Type B pancreatic cell (in vitro differentiated cells): ENCODE data around the gene BRD2. TPM values are rescaled to one million over a fixed set of nuclear protein-coding genes. Genes with fewer than 3 reads are reported as not detected.

Experiments used
- DNase-seq: peaks from one replicate; pipeline ENCODE4 v3.0.0; 2021; ENCODE audit warnings: mixed read lengths; ENCODE audit not compliant: unreplicated experiment; ENCODE audit errors: extremely low spot score
- H3K27ac Mint-ChIP-seq: 2 replicates; pipeline ENCODE4 v1.8.0; 2021; ENCODE audit warnings: mild to moderate bottlenecking, mixed read lengths
- H3K27me3 Mint-ChIP-seq: 2 replicates; pipeline ENCODE4 v1.8.0; 2021; ENCODE audit warnings: mixed read lengths
- H3K36me3 Mint-ChIP-seq: 2 replicates; pipeline ENCODE4 v1.8.0; 2021; ENCODE audit warnings: mixed read lengths
- H3K4me1 Mint-ChIP-seq: one replicate; pipeline ENCODE4 v1.8.0; 2021; ENCODE audit warnings: mixed read lengths; ENCODE audit not compliant: unreplicated experiment
- H3K4me3 Mint-ChIP-seq: 2 replicates; pipeline ENCODE4 v1.8.0; 2021; ENCODE audit warnings: mild to moderate bottlenecking, mixed read lengths
- H3K9me3 Mint-ChIP-seq: 2 replicates; pipeline ENCODE4 v1.8.0; 2021; ENCODE audit warnings: mixed read lengths
- total RNA-seq: library from RNA; stranded (reverse); gene quantifications from 2 replicates; pipeline ENCODE4 v1.2.1, GENCODE V29; 2021; ENCODE audit warnings: low replicate concordance
- TF ChIP-seq, protein P1 (sequence below): fragments of 200-600 bp; sonication (generic); conservative IDR thresholded peaks from 2 replicates; pipeline ENCODE4 v1.5.0; 2021; ENCODE audit warnings: antibody characterized with exemption, mild to moderate bottlenecking

BRD2 gene
- total RNA-seq, 1 donor from 2014 or later, result 241 TPM

GRCh38 chr6:32974016-32974333, 5.6 kb downstream of the BRD2 start:
- H3K9me3 Mint-ChIP-seq, result no peaks in the 10 kb centered on the region
- peaks cover 3% of the 10 kb centered on the region for H3K27me3 Mint-ChIP-seq
- H3K4me3 Mint-ChIP-seq, result peak overlapping the region; percentile 95
- H3K27ac Mint-ChIP-seq, result peak overlapping the region; percentile 98
- DNase-seq, result no peak
- TF ChIP-seq, protein P1, sequence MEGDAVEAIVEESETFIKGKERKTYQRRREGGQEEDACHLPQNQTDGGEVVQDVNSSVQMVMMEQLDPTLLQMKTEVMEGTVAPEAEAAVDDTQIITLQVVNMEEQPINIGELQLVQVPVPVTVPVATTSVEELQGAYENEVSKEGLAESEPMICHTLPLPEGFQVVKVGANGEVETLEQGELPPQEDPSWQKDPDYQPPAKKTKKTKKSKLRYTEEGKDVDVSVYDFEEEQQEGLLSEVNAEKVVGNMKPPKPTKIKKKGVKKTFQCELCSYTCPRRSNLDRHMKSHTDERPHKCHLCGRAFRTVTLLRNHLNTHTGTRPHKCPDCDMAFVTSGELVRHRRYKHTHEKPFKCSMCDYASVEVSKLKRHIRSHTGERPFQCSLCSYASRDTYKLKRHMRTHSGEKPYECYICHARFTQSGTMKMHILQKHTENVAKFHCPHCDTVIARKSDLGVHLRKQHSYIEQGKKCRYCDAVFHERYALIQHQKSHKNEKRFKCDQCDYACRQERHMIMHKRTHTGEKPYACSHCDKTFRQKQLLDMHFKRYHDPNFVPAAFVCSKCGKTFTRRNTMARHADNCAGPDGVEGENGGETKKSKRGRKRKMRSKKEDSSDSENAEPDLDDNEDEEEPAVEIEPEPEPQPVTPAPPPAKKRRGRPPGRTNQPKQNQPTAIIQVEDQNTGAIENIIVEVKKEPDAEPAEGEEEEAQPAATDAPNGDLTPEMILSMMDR, result no peak
- peaks cover 70% of the 10 kb centered on the region for H3K36me3 Mint-ChIP-seq
- H3K4me1 Mint-ChIP-seq, result peaks cover 21% of the 10 kb centered on the region

DNA sequence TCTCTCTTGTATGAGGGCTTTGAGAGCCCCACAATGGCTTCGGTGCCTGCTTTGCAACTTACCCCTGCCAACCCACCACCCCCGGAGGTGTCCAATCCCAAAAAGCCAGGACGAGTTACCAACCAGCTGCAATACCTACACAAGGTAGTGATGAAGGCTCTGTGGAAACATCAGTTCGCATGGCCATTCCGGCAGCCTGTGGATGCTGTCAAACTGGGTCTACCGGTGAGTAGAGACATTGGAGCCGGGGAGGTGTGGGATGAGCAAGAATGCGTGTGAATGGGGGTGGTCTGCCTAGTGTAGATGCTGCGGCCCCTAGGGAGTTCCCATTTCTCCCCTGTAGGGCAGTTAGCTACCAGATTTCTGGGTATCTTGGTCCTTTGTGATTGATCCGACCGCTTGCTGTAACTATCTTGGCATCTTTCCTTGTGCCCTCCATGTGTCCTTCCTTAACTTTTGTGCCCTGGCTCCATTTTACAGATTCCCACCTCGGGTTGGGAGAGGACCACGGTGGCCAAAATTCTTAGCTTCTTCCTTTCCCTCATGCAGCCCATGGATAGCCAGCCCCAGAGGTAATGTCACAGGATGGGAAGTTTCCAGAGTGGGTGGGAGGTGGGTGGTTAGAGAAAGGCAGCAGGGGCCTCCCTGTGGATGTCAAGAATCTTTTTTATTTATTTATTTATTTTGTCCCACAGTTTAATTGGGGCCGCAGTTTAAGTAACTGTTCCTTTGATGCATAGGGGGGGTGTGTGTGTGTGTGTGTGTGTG, 6.3 kb downstream of the BRD2 start:
- DNase-seq, result no peak
- Mint-ChIP-seq H3K4me1 (peaks cover 21% of the 10 kb centered on the region), H3K9me3 (no peaks in the 10 kb centered on the region), H3K27ac (peak overlapping the region; percentile 98), H3K36me3 (peaks cover 74% of the 10 kb centered on the region), H3K27me3 (peaks cover 3% of the 10 kb centered on the region), H3K4me3 (peak overlapping the region; percentile 95)
- TF ChIP-seq, protein P1, result no peak

DNA sequence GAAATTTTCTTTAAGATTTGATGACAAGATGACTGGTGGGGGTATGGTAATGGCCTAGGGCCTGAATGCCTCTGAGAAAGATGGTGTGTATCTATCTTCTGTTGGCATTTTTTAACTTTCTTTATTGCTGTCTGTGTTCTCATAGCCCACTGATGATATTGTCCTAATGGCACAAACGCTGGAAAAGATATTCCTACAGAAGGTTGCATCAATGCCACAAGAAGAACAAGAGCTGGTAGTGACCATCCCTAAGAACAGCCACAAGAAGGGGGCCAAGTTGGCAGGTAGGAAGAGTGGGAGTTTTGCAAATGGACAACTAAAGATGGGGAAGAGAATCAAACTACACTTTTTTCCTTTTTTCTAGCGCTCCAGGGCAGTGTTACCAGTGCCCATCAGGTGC, 7.5 kb downstream of the BRD2 start:
- Mint-ChIP-seq H3K4me1 (peaks cover 21% of the 10 kb centered on the region), H3K4me3 (peak overlapping the region; percentile 95), H3K27me3 (peaks cover 3% of the 10 kb centered on the region), H3K27ac (peak overlapping the region; percentile 41), H3K9me3 (no peaks in the 10 kb centered on the region), H3K36me3 (peaks cover 81% of the 10 kb centered on the region)
- no peak for DNase-seq
- TF ChIP-seq, protein P1, result no peak

DNA sequence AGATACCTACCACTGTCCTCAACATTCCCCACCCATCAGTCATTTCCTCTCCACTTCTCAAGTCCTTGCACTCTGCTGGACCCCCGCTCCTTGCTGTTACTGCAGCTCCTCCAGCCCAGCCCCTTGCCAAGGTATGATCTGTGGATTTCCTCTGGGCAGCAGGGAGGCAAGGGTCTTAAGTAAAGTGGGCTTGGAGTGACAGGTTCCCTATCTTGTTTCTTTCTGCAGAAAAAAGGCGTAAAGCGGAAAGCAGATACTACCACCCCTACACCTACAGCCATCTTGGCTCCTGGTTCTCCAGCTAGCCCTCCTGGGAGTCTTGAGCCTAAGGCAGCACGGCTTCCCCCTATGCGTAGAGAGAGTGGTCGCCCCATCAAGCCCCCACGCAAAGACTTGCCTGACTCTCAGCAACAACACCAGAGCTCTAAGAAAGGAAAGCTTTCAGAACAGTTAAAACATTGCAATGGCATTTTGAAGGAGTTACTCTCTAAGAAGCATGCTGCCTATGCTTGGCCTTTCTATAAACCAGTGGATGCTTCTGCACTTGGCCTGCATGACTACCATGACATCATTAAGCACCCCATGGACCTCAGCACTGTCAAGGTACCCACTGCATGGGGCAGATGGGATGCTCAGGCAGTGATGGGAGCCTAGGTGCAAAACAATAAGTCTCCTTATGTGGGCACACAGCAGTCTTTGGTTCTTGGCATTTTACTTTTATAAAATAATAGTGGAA, 8.1 kb downstream of the BRD2 start:
- H3K27me3 Mint-ChIP-seq, result no peaks in the 10 kb centered on the region
- H3K36me3 Mint-ChIP-seq, result peaks cover 78% of the 10 kb centered on the region
- peaks cover 21% of the 10 kb centered on the region for H3K4me1 Mint-ChIP-seq
- H3K27ac Mint-ChIP-seq, result peak overlapping the region; percentile 41
- TF ChIP-seq, protein P1, result no peak
- H3K4me3 Mint-ChIP-seq, result peak overlapping the region; percentile 95
- DNase-seq, result no peak
- no peaks in the 10 kb centered on the region for H3K9me3 Mint-ChIP-seq

GRCh38 chr6:32977272-32977952, 9.0 kb downstream of the BRD2 start:
- peak overlapping the region; percentile 31 for H3K4me3 Mint-ChIP-seq
- TF ChIP-seq, protein P1, result no peak
- H3K27ac Mint-ChIP-seq, result peak overlapping the region; percentile 53
- no peaks in the 10 kb centered on the region for H3K9me3 Mint-ChIP-seq
- H3K36me3 Mint-ChIP-seq, result peaks cover 79% of the 10 kb centered on the region
- no peaks in the 10 kb centered on the region for H3K27me3 Mint-ChIP-seq
- no peak for DNase-seq
- H3K4me1 Mint-ChIP-seq, result peaks cover 21% of the 10 kb centered on the region
